SK-N-MC (cell line): ENCODE data around the gene RPS6KA3.

Experiments used
- EZH2 ChIP-seq: fragments of 200-600 bp; sonication (generic); IDR thresholded peaks from one replicate; pipeline ENCODE4 v1.6.1; 2017; ENCODE audit warnings: antibody characterized with exemption
- FOXP2 ChIP-seq: optimal IDR thresholded peaks from 2 replicates; pipeline ENCODE3; 2011; ENCODE audit warnings: mild to moderate bottlenecking, moderate library complexity; ENCODE audit not compliant: insufficient read depth; ENCODE audit errors: extremely low read length, control extremely low read depth
- POLR2AphosphoS5 ChIP-seq: IDR thresholded peaks from 2 replicates; pipeline ENCODE4 v1.6.1; 2012; ENCODE audit warnings: mild to moderate bottlenecking, low read depth, low read length, borderline replicate concordance

DNA sequence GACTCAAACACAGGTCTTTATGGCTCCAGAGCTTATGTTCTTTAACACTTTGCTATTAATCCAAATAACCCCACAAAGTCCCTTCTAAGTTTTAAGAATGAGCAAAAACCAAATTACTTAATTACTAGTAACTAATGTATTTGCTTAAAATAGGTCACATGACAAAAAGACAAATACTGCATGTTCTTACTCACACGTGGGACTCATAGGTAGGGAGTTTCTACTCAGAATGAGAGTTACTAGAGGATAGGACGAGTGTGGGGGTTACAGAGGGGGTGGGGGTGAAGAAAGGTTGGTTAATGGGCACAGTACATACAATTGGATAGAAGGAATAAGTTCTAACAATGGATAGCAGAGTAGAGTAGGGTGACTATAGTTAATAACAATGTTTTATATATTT lies 5.8 kb downstream of the RPS6KA3 start:
- no peak for TF ChIP-seq POLR2AphosphoS5
- TF ChIP-seq EZH2 = no peak
- TF ChIP-seq FOXP2 = no peak
